WTC11 (cell line): ENCODE results near the gene PDCD10. TPM values are rescaled to one million over a fixed set of nuclear protein-coding genes. Genes with fewer than 3 reads are reported as not detected.

Experiments used
- ATAC-seq: fragments of 200-7000 bp; cut with Tn5 transposase; 2 replicates; pipeline ENCODE4 v1.10.0; 2021; ENCODE audit warnings: mild to moderate bottlenecking, moderate library complexity
- CTCF ChIA-PET: fragments of 300-600 bp; sonication (Branson Sonifier 250); formaldehyde crosslinking; loops from one replicate; lab custom pipeline; 2021; ENCODE audit warnings: antibody characterized with exemption; lab: Charles Lee
- POLR2A ChIA-PET: fragments of 350-600 bp; sonication (Branson Sonifier 250); formaldehyde crosslinking; loops from one replicate; lab custom pipeline; 2021; ENCODE audit warnings: antibody characterized with exemption; lab: Charles Lee
- DNase-seq: peaks from one replicate; pipeline ENCODE4 v3.0.0; 2021; ENCODE audit warnings: low spot score
- H3K27ac Mint-ChIP-seq: 2 replicates; pipeline ENCODE4 v1.8.0; 2021; ENCODE audit warnings: mixed read lengths
- H3K27me3 Mint-ChIP-seq: 2 replicates; pipeline ENCODE4 v1.8.0; 2021; ENCODE audit warnings: low read depth, mild to moderate bottlenecking, moderate library complexity, mixed read lengths
- H3K36me3 Mint-ChIP-seq: 2 replicates; pipeline ENCODE4 v1.8.0; 2021; ENCODE audit warnings: mixed read lengths
- H3K4me1 Mint-ChIP-seq: 2 replicates; pipeline ENCODE4 v1.8.0; 2022; ENCODE audit warnings: mixed read lengths
- H3K4me3 Mint-ChIP-seq: 2 replicates; pipeline ENCODE4 v1.8.0; 2021; ENCODE audit warnings: mild to moderate bottlenecking, moderate library complexity, mixed read lengths
- H3K9me3 Mint-ChIP-seq: 2 replicates; pipeline ENCODE4 v1.8.0; 2021; ENCODE audit warnings: mixed read lengths
- ATF1 ChIP-seq: sonication (generic); formaldehyde crosslinking; IDR thresholded peaks from 2 replicates; pipeline ENCODE4 v1.8.1; 2023; ENCODE audit warnings: mild to moderate bottlenecking, moderate library complexity, missing genetic modification reagents
- CBFB ChIP-seq: sonication (generic); formaldehyde crosslinking; IDR thresholded peaks from 2 replicates; pipeline ENCODE4 v1.8.1; 2022; ENCODE audit warnings: mild to moderate bottlenecking, low read depth, missing genetic modification reagents
- CREB1 ChIP-seq: sonication (generic); formaldehyde crosslinking; IDR thresholded peaks from 2 replicates; pipeline ENCODE4 v1.8.0; 2023; ENCODE audit warnings: mild to moderate bottlenecking, missing genetic modification reagents
- CTCF ChIP-seq: fragments of 200-600 bp; IDR thresholded peaks from 2 replicates; pipeline ENCODE4 v1.8.0; 2022; ENCODE audit warnings: antibody characterized with exemption
- ELF4 ChIP-seq: sonication (generic); formaldehyde crosslinking; IDR thresholded peaks from 2 replicates; pipeline ENCODE4 v1.8.1; 2022; ENCODE audit warnings: low read depth, mild to moderate bottlenecking, moderate library complexity, missing genetic modification reagents
- FOXP1 ChIP-seq: sonication (generic); formaldehyde crosslinking; IDR thresholded peaks from 2 replicates; pipeline ENCODE4 v1.8.0; 2022; ENCODE audit warnings: missing genetic modification reagents, mild to moderate bottlenecking, moderate library complexity, borderline replicate concordance
- GTF2I ChIP-seq: fragments of 250-450 bp; sonication (Bioruptor Pico); conservative IDR thresholded peaks from 2 replicates; pipeline ENCODE4 v1.4.0; 2021; ENCODE audit warnings: mild to moderate bottlenecking
- JUN ChIP-seq: sonication (generic); formaldehyde crosslinking; IDR thresholded peaks from 2 replicates; pipeline ENCODE4 v1.8.0; 2023; ENCODE audit warnings: mild to moderate bottlenecking, missing genetic modification reagents
- KAT7 ChIP-seq: sonication (generic); formaldehyde crosslinking; IDR thresholded peaks from 2 replicates; pipeline ENCODE4 v1.8.1; 2023; ENCODE audit warnings: missing genetic modification reagents, mild to moderate bottlenecking, borderline replicate concordance
- MYBL2 ChIP-seq: sonication (generic); formaldehyde crosslinking; IDR thresholded peaks from 2 replicates; pipeline ENCODE4 v1.8.1; 2023; ENCODE audit warnings: mild to moderate bottlenecking, moderate library complexity, missing genetic modification reagents
- NR1H2 ChIP-seq: sonication (generic); formaldehyde crosslinking; IDR thresholded peaks from 2 replicates; pipeline ENCODE4 v1.9.0; 2021; ENCODE audit warnings: mild to moderate bottlenecking, moderate library complexity, missing genetic modification reagents
- NR2C2 ChIP-seq: sonication (generic); formaldehyde crosslinking; IDR thresholded peaks from 2 replicates; pipeline ENCODE4 v1.8.0; 2022; ENCODE audit warnings: mild to moderate bottlenecking, missing genetic modification reagents
- RELA ChIP-seq: sonication (generic); formaldehyde crosslinking; IDR thresholded peaks from 2 replicates; pipeline ENCODE4 v1.8.1; 2022; ENCODE audit warnings: missing genetic modification reagents, mild to moderate bottlenecking, borderline replicate concordance
- SMAD3 ChIP-seq: sonication (generic); formaldehyde crosslinking; IDR thresholded peaks from 2 replicates; pipeline ENCODE4 v1.8.0; 2022; ENCODE audit warnings: missing genetic modification reagents, mild to moderate bottlenecking, borderline replicate concordance
- TCF7 ChIP-seq: sonication (generic); formaldehyde crosslinking; IDR thresholded peaks from 2 replicates; pipeline ENCODE4 v1.8.0; 2022; ENCODE audit warnings: mild to moderate bottlenecking, low read depth, missing genetic modification reagents, moderate library complexity
- USF1 ChIP-seq: sonication (generic); formaldehyde crosslinking; IDR thresholded peaks from 2 replicates; pipeline ENCODE4 v1.8.0; 2022; ENCODE audit warnings: mild to moderate bottlenecking, missing genetic modification reagents
- ZNF281 ChIP-seq: sonication (generic); formaldehyde crosslinking; IDR thresholded peaks from 2 replicates; pipeline ENCODE4 v1.8.0; 2023; ENCODE audit warnings: mild to moderate bottlenecking, missing genetic modification reagents
- ZNF396 ChIP-seq: fragments of 250-450 bp; sonication (Bioruptor Pico); IDR thresholded peaks from 2 replicates; pipeline ENCODE4 v1.8.0; 2021; ENCODE audit warnings: mild to moderate bottlenecking, moderate library complexity, borderline replicate concordance
- ZNF425 ChIP-seq: fragments of 250-450 bp; sonication (Bioruptor Pico); conservative IDR thresholded peaks from 2 replicates; pipeline ENCODE4 v1.9.0; 2021; ENCODE audit warnings: mild to moderate bottlenecking
- ZNF532 ChIP-seq: fragments of 250-450 bp; sonication (Bioruptor Pico); IDR thresholded peaks from 2 replicates; pipeline ENCODE4 v1.9.0; 2021; ENCODE audit warnings: mild to moderate bottlenecking, borderline replicate concordance
- total RNA-seq: library from RNA; stranded (reverse); gene quantifications from 3 replicates; pipeline ENCODE4 v1.2.3, GENCODE V29; 2021

PDCD10 gene
- total RNA-seq, 1 experiment from 2014 or later = 60.8 TPM

GRCh38 chr3:167738037-167738436, 3.3 kb upstream of the PDCD10 start:
- H3K27me3 Mint-ChIP-seq = no peaks in the 10 kb centered on the region
- peaks cover 30% of the 10 kb centered on the region for H3K4me1 Mint-ChIP-seq
- H3K9me3 Mint-ChIP-seq = no peaks in the 10 kb centered on the region
- H3K4me3 Mint-ChIP-seq = no peak overlapping the region
- H3K36me3 Mint-ChIP-seq = no peaks in the 10 kb centered on the region
- POLR2A ChIA-PET = no interaction called here
- no peak for DNase-seq
- TF ChIP-seq CTCF = no peak
- TF ChIP-seq NR1H2 (CRISPR knock-in tag) = no peak
- TF ChIP-seq ELF4 = no peak
- TF ChIP-seq NR2C2 (CRISPR knock-in tag) = no peak
- TF ChIP-seq JUN (CRISPR knock-in tag) = no peak
- no peak for TF ChIP-seq ZNF281 (CRISPR knock-in tag)
- TF ChIP-seq TCF7 (CRISPR knock-in tag) = no peak
- TF ChIP-seq ZNF532 (CRISPR knock-in tag) = no peak
- no peak for TF ChIP-seq ZNF396
- TF ChIP-seq CBFB (CRISPR knock-in tag) = no peak
- no peak for TF ChIP-seq FOXP1 (CRISPR knock-in tag)
- no peak for TF ChIP-seq SMAD3 (CRISPR knock-in tag)
- no peak for TF ChIP-seq RELA (CRISPR knock-in tag)
- TF ChIP-seq MYBL2 = no peak
- ATAC-seq = no peak
- no peak overlapping the region for H3K27ac Mint-ChIP-seq
- CTCF ChIA-PET = no interaction called here

GRCh38 chr3:167736997-167737396, 2.3 kb upstream of the PDCD10 start:
- peaks cover 40% of the 10 kb centered on the region for H3K4me1 Mint-ChIP-seq
- H3K9me3 Mint-ChIP-seq = no peaks in the 10 kb centered on the region
- no peak for DNase-seq
- no peak overlapping the region for H3K27ac Mint-ChIP-seq
- no peak overlapping the region for H3K4me3 Mint-ChIP-seq
- no peaks in the 10 kb centered on the region for H3K36me3 Mint-ChIP-seq
- TF ChIP-seq ZNF396 (no peak), USF1 (no peak), GTF2I (CRISPR knock-in tag) (no peak), KAT7 (CRISPR knock-in tag) (no peak), ATF1 (no peak), ZNF425 (no peak), CREB1 (CRISPR knock-in tag) (no peak)
- H3K27me3 Mint-ChIP-seq = no peaks in the 10 kb centered on the region
- ChIA-PET CTCF (no interaction called here), POLR2A (no interaction called here)
- ATAC-seq = no peak
